H1 (cell line): ENCODE measurements around the gene YAP1. TPM values are rescaled to one million over a fixed set of nuclear protein-coding genes. Genes with fewer than 3 reads are reported as not detected.

ENCODE experiments used
- ASH2L ChIP-seq: fragments of 200-600, 300-600 bp; sonication (generic); IDR thresholded peaks from one replicate; pipeline ENCODE4 v1.7.1; 2017; ENCODE audit warnings: low read length
- CHD2 ChIP-seq: IDR thresholded peaks from 2 replicates; pipeline ENCODE4 v1.6.1; 2012; ENCODE audit warnings: low read length, improper control_type of control experiment
- EP300 ChIP-seq, 2 experiments: IDR thresholded peaks; 1 replicate in 1 of 2; 2 replicates in 1 of 2; pipeline ENCODE4 v1.6.1; 2011 to 2012; ENCODE audit warnings: low read depth in 2 of 2, low read length in 2 of 2, mild to moderate bottlenecking in 2 of 2, borderline replicate concordance in 1 of 2, inconsistent platforms in 1 of 2, moderate library complexity in 1 of 2
- KDM1A ChIP-seq: fragments of 200-600, 300-600 bp; sonication (generic); IDR thresholded peaks from 2 replicates; pipeline ENCODE4 v1.7.1; 2016; ENCODE audit warnings: mild to moderate bottlenecking, low read length, borderline replicate concordance
- POLR2AphosphoS5 ChIP-seq: IDR thresholded peaks from 2 replicates; pipeline ENCODE4 v1.6.1; 2011; ENCODE audit warnings: low read depth, low read length
- SAP30 ChIP-seq: fragments of 300-600 bp; sonication (generic); IDR thresholded peaks from 2 replicates; pipeline ENCODE4 v1.7.1; 2012; ENCODE audit warnings: low read length, moderate library complexity, mild to moderate bottlenecking, inconsistent platforms; ENCODE audit not compliant: insufficient read depth, insufficient replicate concordance
- polyA plus RNA-seq, 7 experiments: library from polyadenylated mRNA; depleted of rRNA in 3 of 7; stranded (reverse) in 5 of 7; unstranded in 2 of 7; fragments of >200 nt in 5 of 7; fragments of 200-250 nt in 2 of 7; gene quantifications; 1 replicate in 5 of 7; 2 replicates in 1 of 7; 4 replicates in 1 of 7; pipeline versions ENCODE4 v1.2.1 to v1.2.3, GENCODE V29; 2011 to 2013; ENCODE audit warnings: missing spikeins in 2 of 7, mixed read lengths in 2 of 7
- total RNA-seq: library from RNA; stranded (reverse); fragmentation: NEBNext Ultra II Directional; extraction: Animal tissue kit (Norgen Biotek cat#: 25700); gene quantifications from 2 replicates; pipeline ENCODE4 v1.2.1, GENCODE V29; 2021
- TF ChIP-seq, protein P1 (sequence below): IDR thresholded peaks from 2 replicates; pipeline ENCODE4 v1.6.1; 2012; ENCODE audit warnings: inconsistent platforms

The YAP1 gene
- total and polyA plus RNA-seq, 2 of the 8 experiments (the other 6 are each of a cell fraction or from before 2014, with no cell fraction given), result 62.0 to 108 TPM

DNA sequence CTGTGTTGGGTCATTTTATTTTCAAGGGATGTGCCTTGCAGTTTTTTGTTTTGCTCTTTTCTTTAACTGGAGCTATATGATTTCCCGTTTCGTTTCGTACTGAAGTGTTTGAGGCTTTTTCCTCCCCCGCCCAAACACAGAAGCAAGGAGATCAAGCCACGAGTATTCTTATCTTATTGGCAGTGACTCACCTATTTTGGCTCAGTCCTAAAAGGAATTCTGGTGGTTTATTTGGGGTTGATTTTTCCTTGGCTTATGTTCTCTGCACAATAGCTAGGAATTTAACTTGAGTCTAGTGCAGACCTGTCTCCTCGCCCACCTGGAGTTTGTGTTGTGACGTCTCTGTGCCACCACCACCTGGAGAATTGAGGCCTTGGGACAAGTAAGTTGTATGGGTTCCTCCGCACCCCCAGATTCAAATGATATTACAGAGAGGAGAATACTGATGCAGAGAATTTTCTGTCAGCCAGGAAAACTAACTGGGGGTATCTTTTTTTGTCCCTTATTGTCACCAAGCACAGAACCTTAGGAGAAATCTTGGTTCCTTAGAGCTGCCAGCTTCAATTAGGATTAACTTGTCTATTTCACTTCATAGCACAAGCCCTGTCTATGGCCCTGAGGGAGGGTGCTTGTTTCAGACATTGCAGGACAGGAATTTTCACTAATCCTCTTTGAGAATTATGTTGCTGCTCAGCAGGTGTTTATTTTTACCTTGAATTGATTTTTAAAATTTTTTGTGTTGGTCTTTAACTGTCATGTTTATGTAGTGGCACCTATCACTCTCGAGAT, 116.6 kb downstream of the YAP1 start (continued):
- TF ChIP-seq KDM1A, result no peak
- TF ChIP-seq POLR2AphosphoS5, result no peak
- TF ChIP-seq CHD2, result no peak
- TF ChIP-seq, protein P1, sequence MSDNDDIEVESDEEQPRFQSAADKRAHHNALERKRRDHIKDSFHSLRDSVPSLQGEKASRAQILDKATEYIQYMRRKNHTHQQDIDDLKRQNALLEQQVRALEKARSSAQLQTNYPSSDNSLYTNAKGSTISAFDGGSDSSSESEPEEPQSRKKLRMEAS, result no peak
- no peak for TF ChIP-seq SAP30
- TF ChIP-seq ASH2L, result no peak
- TF ChIP-seq EP300 (IDR thresholded peaks at IDR 0.05; ENCODE audit: borderline replicate concordance in 1 of 2, low read depth in 2 of 2, low read length in 2 of 2), result no peak
